ENCODE results near the gene FAM174B. TPM values are rescaled to one million over a fixed set of nuclear protein-coding genes. Genes with fewer than 3 reads are reported as not detected.

The FAM174B gene
- total RNA-seq, 1 donor from 2014 or later = 57.7 TPM

- Histone ChIP-seq H3K27ac (peak overlapping the region; percentile 72), H3K27me3 (ENCODE audit: low read depth) (no peaks in the 10 kb centered on the region), H3K9me3 (no peaks in the 10 kb centered on the region), H3K4me3 (no peak overlapping the region), H3K4me1 (peaks cover 29% of the 10 kb centered on the region), H3K36me3 (no peaks in the 10 kb centered on the region)
- TF ChIP-seq CTCF (IDR thresholded peaks at IDR 0.05) = no peak
- intact Hi-C loops (cut with DNase I) = no loop called here
- DNase-seq (peak; percentile 75), ATAC-seq (peak; percentile 82 to 92)
These were observed 37.7 kb downstream of the FAM174B start for GRCh38 chr15:92617549-92618520.

- no peaks in the 10 kb centered on the region for H3K27me3 ChIP-seq (ENCODE audit: low read depth)
- H3K27ac ChIP-seq = peak overlapping the region; percentile 72
- peaks cover 29% of the 10 kb centered on the region for H3K4me1 ChIP-seq
- no peaks in the 10 kb centered on the region for H3K36me3 ChIP-seq
- peak; percentile 2 to 10 for ATAC-seq
- no peak overlapping the region for H3K4me3 ChIP-seq
- no peak for TF ChIP-seq CTCF (IDR thresholded peaks at IDR 0.05)
- H3K9me3 ChIP-seq = no peaks in the 10 kb centered on the region
- intact Hi-C loops (cut with DNase I) = no loop called here
- DNase-seq = no peak
These were observed 38.7 kb downstream of the FAM174B start for GRCh38 chr15:92616621-92617548.

GRCh38 chr15:92614791-92615785 lies 40.5 kb downstream of the FAM174B start:
- ATAC-seq (peak; percentile 63 to 77), DNase-seq (no peak)
- Histone ChIP-seq H3K36me3 (no peaks in the 10 kb centered on the region), H3K4me1 (peaks cover 24% of the 10 kb centered on the region), H3K9me3 (no peaks in the 10 kb centered on the region), H3K4me3 (no peak overlapping the region), H3K27me3 (ENCODE audit: low read depth) (no peaks in the 10 kb centered on the region), H3K27ac (peak overlapping the region; percentile 72)
- TF ChIP-seq CTCF (IDR thresholded peaks at IDR 0.05) = no peak
- intact Hi-C loops (cut with DNase I) = no loop called here

- Histone ChIP-seq H3K27me3 (ENCODE audit: low read depth) (no peaks in the 10 kb centered on the region), H3K36me3 (no peaks in the 10 kb centered on the region), H3K4me3 (no peak overlapping the region), H3K4me1 (peaks cover 22% of the 10 kb centered on the region), H3K9me3 (no peaks in the 10 kb centered on the region), H3K27ac (peak overlapping the region; percentile 72)
- intact Hi-C loops (cut with DNase I) = no loop called here
- DNase-seq (no peak), ATAC-seq (peak; percentile 23 to 28)
- TF ChIP-seq CTCF (IDR thresholded peaks at IDR 0.05) = no peak
These were observed 41.3 kb downstream of the FAM174B start for GRCh38 chr15:92614301-92614700.

All from lower lobe of right lung (tissue), 2 donors.